ENCODE results near the gene RSRP1. TPM values are rescaled to one million over a fixed set of nuclear protein-coding genes. Genes with fewer than 3 reads are reported as not detected.

The RSRP1 gene, protein sequence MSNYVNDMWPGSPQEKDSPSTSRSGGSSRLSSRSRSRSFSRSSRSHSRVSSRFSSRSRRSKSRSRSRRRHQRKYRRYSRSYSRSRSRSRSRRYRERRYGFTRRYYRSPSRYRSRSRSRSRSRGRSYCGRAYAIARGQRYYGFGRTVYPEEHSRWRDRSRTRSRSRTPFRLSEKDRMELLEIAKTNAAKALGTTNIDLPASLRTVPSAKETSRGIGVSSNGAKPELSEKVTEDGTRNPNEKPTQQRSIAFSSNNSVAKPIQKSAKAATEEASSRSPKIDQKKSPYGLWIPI
- total RNA-seq (2022; extraction: Qiagen RNA extraction; ENCODE audit: low read depth): 11.3 to 25.3 TPM (median 20.8 TPM) in 5 replicates

DNA sequence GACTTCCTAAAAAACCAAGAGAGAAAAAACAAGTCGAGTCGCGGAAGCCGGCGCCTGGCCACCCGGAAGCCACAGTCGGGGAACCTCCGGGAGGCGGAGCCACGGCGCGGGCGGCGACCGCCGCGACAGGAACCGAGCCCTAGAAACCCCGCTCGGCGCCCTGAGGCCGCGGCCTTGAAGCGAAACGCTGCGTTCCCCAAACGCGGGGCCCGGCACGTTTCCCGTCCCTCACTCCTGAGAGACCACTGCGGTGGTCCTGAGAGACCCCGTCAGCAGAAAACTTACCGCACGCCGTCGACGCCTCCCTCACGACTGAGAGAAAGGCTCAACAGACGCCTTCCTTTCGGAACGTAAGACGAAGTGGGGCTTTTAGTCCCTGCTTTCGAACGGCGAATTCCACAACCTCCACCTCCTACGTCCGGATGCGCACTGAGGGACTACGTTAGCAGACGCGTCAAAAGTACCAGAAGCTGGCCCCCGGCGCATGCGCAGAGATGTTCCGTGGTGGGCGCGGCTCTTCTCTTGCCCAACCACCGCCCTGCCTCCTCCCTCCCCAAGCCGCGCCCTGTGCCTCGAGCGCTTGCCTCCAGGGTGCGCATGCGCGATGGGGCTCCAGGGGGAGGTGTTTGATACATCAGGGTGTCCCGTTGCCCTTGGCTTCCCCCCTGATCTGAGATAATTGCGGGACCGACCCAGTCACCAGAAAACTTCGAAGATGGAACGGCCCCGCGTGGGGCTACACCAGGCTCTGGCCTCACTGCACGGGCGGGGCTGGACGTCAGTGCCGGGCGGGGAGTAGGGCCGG lies at the start of gene RSRP1:
RSRP1 (minus strand) TSS at position 431 of the 805 bp plus-strand sequence. CDS start 491 bp downstream, outside the sequence.

DNA sequence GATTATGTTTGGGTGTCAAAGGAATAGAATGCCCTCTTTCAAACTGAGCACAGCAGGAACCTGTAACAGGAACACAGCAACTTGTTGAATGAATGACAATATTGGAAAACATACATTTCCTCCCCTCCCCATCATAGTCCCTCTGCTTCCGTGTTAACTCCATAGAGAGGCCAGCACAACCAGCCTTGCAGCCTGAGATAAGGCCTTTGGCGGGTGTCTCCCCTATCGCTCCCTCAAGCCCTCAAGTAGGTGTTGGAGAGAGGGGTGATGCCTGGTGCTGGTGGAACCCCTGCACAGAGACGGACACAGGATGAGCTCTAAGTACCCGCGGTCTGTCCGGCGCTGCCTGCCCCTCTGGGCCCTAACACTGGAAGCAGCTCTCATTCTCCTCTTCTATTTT lies 25.0 kb upstream of the RSRP1 start, which contains the start of gene RHD:
RHD (plus strand) TSS at position 272 of the 400 bp plus-strand sequence; CDS start at position 311, 39 bp downstream.

DNA sequence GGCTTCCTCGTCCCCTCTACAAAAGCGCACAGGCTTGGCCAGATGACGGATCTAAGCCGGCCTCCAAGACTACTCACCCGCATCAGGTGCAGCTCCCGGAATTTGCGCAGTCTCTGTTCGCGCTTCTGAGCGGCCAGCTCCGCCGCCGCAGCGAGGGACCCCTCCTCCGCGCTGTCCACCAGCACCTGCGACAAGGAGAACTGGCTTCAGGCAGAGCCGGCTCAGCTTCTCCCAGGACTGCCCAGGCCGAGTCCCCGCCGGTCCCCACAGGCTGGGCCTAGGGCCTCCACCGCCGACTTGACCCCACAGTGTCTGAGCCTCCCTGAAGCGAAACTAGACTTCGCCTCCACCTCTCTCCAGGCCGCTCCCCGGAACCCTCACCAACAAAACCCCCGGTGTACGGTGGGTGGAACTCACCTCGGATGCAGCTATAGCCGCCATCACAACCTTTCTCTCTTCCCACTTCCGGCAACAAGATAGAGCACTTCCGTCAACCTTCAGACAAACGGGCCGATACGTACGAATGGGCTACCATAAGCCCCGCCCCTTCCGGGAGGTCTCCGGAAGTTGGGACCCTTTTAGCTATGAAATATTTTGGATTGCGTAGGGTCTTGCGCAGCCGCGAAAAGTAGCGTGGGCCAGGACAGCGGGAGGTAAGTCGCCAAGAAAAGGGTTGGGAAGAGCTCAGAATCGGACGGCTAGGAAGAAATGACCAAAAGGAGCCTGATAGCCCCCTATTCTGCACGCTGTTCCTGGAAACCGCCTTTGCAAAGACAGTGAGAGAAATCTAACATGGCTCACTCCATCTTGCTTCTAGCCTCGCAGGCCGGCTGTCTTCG lies 15.0 kb downstream of the RSRP1 start, which contains the start of gene SYF2:
SYF2 (minus strand) TSS at position 476 of the 839 bp plus-strand sequence; CDS start at position 441, 35 bp downstream.

Other genes with a start within 250 kb of the RSRP1 start
- gene SYF2, start 15.0 kb downstream of the RSRP1 start, total RNA-seq (2022; extraction: Qiagen RNA extraction; ENCODE audit: low read depth): 33.8 to 50.1 TPM (median 37.9 TPM) in 5 replicates
- not detected in 5 replicates for gene RHD, start 25.1 kb upstream of the RSRP1 start, total RNA-seq (2022; extraction: Qiagen RNA extraction; ENCODE audit: low read depth)
- gene TMEM50A, start 90.9 kb upstream of the RSRP1 start, total RNA-seq (2022; extraction: Qiagen RNA extraction; ENCODE audit: low read depth): 55.6 to 87.6 TPM (median 77.2 TPM) in 5 replicates
- not detected in 5 replicates for gene RHCE, start 173.4 kb upstream of the RSRP1 start, total RNA-seq (2022; extraction: Qiagen RNA extraction; ENCODE audit: low read depth)
- 8.2 to 11.7 TPM (median 9.6 TPM) in 5 replicates for gene MACO1, start 183.4 kb upstream of the RSRP1 start, total RNA-seq (2022; extraction: Qiagen RNA extraction; ENCODE audit: low read depth)